ENCODE measurements around the gene GARIN3. TPM values are rescaled to one million over a fixed set of nuclear protein-coding genes. Genes with fewer than 3 reads are reported as not detected.

The GARIN3 gene
- total and polyA plus RNA-seq, 9 donors, result not detected

DNA sequence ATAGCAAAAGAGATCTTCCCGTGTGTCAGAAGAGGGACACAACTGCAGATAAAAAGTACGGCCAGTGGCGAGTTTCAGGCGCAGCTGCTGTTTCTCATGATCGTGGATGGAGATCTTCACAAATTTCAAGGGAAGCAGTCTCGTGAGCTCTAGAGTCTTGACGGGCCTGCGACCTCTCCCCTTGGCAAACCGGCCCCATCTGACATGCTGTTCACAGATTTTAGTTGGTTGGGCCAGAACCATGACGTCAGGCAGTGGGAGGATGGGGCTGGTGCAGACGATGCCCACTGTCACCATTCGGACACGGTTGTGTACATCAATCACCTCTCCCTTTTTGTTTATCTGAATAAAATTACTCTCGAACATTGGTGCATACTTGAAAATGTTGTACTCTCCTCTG lies 396 bp downstream of the GARIN3 start:
- Histone ChIP-seq H3K4me3 (ENCODE audit: low read length) (no peak overlapping the region), H3K9me3 (replicated peaks; ENCODE audit: control insufficient read depth, low read depth, low read length) (no peaks in the 10 kb centered on the region), H3K36me3 (ENCODE audit: control insufficient read depth, insufficient read depth, low read length) (no peaks in the 10 kb centered on the region), H3K27me3 (ENCODE audit: control insufficient read depth, insufficient read depth, low read length) (peaks cover 2% of the 10 kb centered on the region), H3K27ac (ENCODE audit: low read length) (no peak overlapping the region), H3K4me1 (ENCODE audit: control insufficient read depth, insufficient read depth, low read length) (no peaks in the 10 kb centered on the region)
- 89% methylated on average over 9 of the region's 14 CpGs for WGBS (ENCODE audit: insufficient coverage)
- no peak for DNase-seq

- Histone ChIP-seq H3K36me3 (ENCODE audit: control insufficient read depth, insufficient read depth, low read length) (no peaks in the 10 kb centered on the region), H3K9me3 (replicated peaks; ENCODE audit: control insufficient read depth, low read depth, low read length) (no peaks in the 10 kb centered on the region), H3K27me3 (ENCODE audit: control insufficient read depth, insufficient read depth, low read length) (peaks cover 2% of the 10 kb centered on the region), H3K27ac (ENCODE audit: low read length) (no peak overlapping the region), H3K4me1 (ENCODE audit: control insufficient read depth, insufficient read depth, low read length) (no peaks in the 10 kb centered on the region), H3K4me3 (ENCODE audit: low read length) (no peak overlapping the region)
- DNase-seq, result no peak
- 90% methylated on average over 2 of the region's 4 CpGs for WGBS (ENCODE audit: insufficient coverage)
Measured at GRCh38 chr5:157165261-157165660, 803 bp downstream of the GARIN3 start.

- Histone ChIP-seq H3K9me3 (replicated peaks; ENCODE audit: control insufficient read depth, low read depth, low read length) (no peaks in the 10 kb centered on the region), H3K36me3 (ENCODE audit: control insufficient read depth, insufficient read depth, low read length) (no peaks in the 10 kb centered on the region), H3K27ac (ENCODE audit: low read length) (no peak overlapping the region), H3K4me3 (ENCODE audit: low read length) (no peak overlapping the region), H3K4me1 (ENCODE audit: control insufficient read depth, insufficient read depth, low read length) (no peaks in the 10 kb centered on the region), H3K27me3 (ENCODE audit: control insufficient read depth, insufficient read depth, low read length) (peaks cover 2% of the 10 kb centered on the region)
- DNase-seq, result no peak
- 83% methylated on average over 2 of the region's 5 CpGs for WGBS (ENCODE audit: insufficient coverage)
Measured at GRCh38 chr5:157164521-157164920, 1.5 kb downstream of the GARIN3 start.

DNA sequence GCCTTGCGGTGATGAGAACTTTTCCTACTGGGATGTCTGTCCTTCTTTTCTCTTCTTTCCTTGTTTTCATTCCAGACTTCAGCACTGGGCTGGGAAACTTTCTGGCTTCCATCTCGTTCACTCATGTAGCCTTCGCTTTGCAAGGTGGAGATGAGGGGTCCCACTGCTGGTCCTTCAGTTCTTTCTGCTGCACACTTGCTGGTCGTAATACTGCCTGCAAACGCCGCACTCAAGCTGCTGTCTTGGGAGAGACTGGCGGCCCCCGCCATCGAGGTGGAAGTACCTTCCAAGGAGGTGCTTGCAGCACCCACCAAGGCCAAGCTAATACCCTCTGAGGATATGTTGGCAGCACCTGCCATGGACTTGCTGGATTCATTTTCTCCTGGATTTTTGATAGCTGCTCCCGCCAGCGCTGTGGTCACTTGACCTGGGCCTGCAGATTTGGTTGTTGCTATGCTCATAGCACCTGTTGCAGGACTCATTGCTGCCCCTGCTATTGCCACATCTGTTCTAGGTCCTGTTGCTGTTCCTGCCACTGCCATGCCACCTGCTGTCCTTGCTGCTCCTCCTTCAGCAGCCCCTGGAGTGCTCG lies 3.0 kb downstream of the GARIN3 start:
- no peaks in the 10 kb centered on the region for H3K9me3 ChIP-seq (replicated peaks; ENCODE audit: control insufficient read depth, low read depth, low read length)
- DNase-seq, result no peak
- H3K36me3 ChIP-seq (ENCODE audit: control insufficient read depth, insufficient read depth, low read length), result no peaks in the 10 kb centered on the region
- peaks cover 2% of the 10 kb centered on the region for H3K27me3 ChIP-seq (ENCODE audit: control insufficient read depth, insufficient read depth, low read length)
- 97% methylated on average over 11 of the region's 12 CpGs for WGBS (ENCODE audit: insufficient coverage)
- H3K4me3 ChIP-seq (ENCODE audit: low read length), result no peak overlapping the region
- H3K4me1 ChIP-seq (ENCODE audit: control insufficient read depth, insufficient read depth, low read length), result no peaks in the 10 kb centered on the region
- no peak overlapping the region for H3K27ac ChIP-seq (ENCODE audit: low read length)

GRCh38 chr5:157161996-157162395 lies 4.1 kb downstream of the GARIN3 start:
- Histone ChIP-seq H3K4me3 (ENCODE audit: low read length) (no peak overlapping the region), H3K27ac (ENCODE audit: low read length) (no peak overlapping the region), H3K4me1 (ENCODE audit: control insufficient read depth, insufficient read depth, low read length) (no peaks in the 10 kb centered on the region), H3K27me3 (ENCODE audit: control insufficient read depth, insufficient read depth, low read length) (peaks cover 2% of the 10 kb centered on the region), H3K36me3 (ENCODE audit: control insufficient read depth, insufficient read depth, low read length) (no peaks in the 10 kb centered on the region), H3K9me3 (replicated peaks; ENCODE audit: control insufficient read depth, low read depth, low read length) (no peaks in the 10 kb centered on the region)
- DNase-seq, result no peak
- 79% methylated on average over 6 of the region's 6 CpGs for WGBS (ENCODE audit: insufficient coverage)

GRCh38 chr5:157160001-157160400 lies 6.1 kb downstream of the GARIN3 start:
- no peak overlapping the region for H3K27ac ChIP-seq (ENCODE audit: low read length)
- 72% methylated on average over 3 of the region's 4 CpGs for WGBS (ENCODE audit: insufficient coverage)
- H3K4me1 ChIP-seq (ENCODE audit: control insufficient read depth, insufficient read depth, low read length), result no peaks in the 10 kb centered on the region
- no peaks in the 10 kb centered on the region for H3K9me3 ChIP-seq (replicated peaks; ENCODE audit: control insufficient read depth, low read depth, low read length)
- H3K27me3 ChIP-seq (ENCODE audit: control insufficient read depth, insufficient read depth, low read length), result peaks cover 2% of the 10 kb centered on the region
- no peak overlapping the region for H3K4me3 ChIP-seq (ENCODE audit: low read length)
- no peaks in the 10 kb centered on the region for H3K36me3 ChIP-seq (ENCODE audit: control insufficient read depth, insufficient read depth, low read length)
- no peak for DNase-seq

GRCh38 chr5:157159209-157159751 lies 6.8 kb downstream of the GARIN3 start:
- Histone ChIP-seq H3K36me3 (ENCODE audit: control insufficient read depth, insufficient read depth, low read length) (no peaks in the 10 kb centered on the region), H3K27me3 (ENCODE audit: control insufficient read depth, insufficient read depth, low read length) (peaks cover 2% of the 10 kb centered on the region), H3K27ac (ENCODE audit: low read length) (no peak overlapping the region), H3K9me3 (replicated peaks; ENCODE audit: control insufficient read depth, low read depth, low read length) (no peaks in the 10 kb centered on the region), H3K4me3 (ENCODE audit: low read length) (no peak overlapping the region), H3K4me1 (ENCODE audit: control insufficient read depth, insufficient read depth, low read length) (no peaks in the 10 kb centered on the region)
- DNase-seq, result no peak
- 81% methylated on average over 4 of the region's 6 CpGs for whole genome bisulfite sequencing (ENCODE audit: insufficient coverage)

DNA sequence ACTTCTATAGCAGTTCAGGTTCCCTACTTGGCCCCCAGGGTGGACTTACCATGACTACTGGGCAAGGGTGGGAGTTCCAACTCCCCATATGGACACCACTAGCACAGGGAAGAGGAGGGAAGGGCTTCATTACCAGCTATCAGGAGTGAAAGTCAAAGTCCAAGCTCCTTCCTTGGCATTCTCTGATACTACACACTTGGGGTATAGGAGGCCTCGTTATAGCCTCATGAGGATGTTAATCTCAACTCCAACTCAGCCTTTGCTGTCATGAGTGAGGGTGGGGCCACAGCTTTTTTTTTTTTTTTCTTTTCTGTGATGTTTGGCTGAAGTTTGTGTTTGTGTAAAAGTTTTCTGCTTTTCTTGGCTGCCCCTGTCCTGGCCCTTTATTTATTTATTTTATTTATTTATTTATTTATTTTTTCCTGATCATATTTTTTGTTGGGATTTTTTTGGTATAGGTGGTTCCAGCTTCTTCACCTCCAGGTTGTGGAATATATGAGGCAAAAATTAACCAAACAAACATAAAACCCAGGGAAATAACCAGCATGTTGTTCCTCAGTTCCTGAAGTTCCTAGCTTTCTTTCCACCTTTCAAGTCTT lies 8.7 kb downstream of the GARIN3 start:
- Histone ChIP-seq H3K4me3 (ENCODE audit: low read length) (no peak overlapping the region), H3K36me3 (ENCODE audit: control insufficient read depth, insufficient read depth, low read length) (no peaks in the 10 kb centered on the region), H3K27ac (ENCODE audit: low read length) (no peak overlapping the region), H3K27me3 (ENCODE audit: control insufficient read depth, insufficient read depth, low read length) (peaks cover 2% of the 10 kb centered on the region), H3K4me1 (ENCODE audit: control insufficient read depth, insufficient read depth, low read length) (no peaks in the 10 kb centered on the region), H3K9me3 (replicated peaks; ENCODE audit: control insufficient read depth, low read depth, low read length) (no peaks in the 10 kb centered on the region)
- no CpG with 5 or more reads among the region's 1 CpG for WGBS (ENCODE audit: insufficient coverage)
- DNase-seq, result no peak

DNA sequence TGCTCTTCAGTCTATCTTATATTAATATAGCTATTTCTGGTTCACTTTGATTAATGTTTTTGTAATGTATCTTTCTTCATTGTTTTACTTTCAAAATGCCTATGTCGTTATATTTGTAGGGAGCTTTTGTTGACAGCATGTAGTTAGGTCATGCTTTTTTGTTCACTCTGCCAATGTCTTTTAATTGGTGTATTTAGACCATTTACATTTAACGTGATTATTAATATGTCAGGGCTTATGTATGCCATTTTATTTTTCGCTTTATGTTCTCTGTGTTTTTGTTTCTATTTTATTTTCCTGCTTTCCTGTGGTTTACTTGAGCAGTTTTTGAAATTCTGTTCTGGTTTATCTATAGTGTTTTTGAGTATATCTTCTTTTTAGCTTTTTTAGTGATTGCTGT lies 10.8 kb downstream of the GARIN3 start:
- Histone ChIP-seq H3K9me3 (replicated peaks; ENCODE audit: control insufficient read depth, low read depth, low read length) (no peaks in the 10 kb centered on the region), H3K4me1 (ENCODE audit: control insufficient read depth, insufficient read depth, low read length) (no peaks in the 10 kb centered on the region), H3K4me3 (ENCODE audit: low read length) (no peak overlapping the region), H3K36me3 (ENCODE audit: control insufficient read depth, insufficient read depth, low read length) (no peaks in the 10 kb centered on the region), H3K27ac (ENCODE audit: low read length) (no peak overlapping the region), H3K27me3 (ENCODE audit: control insufficient read depth, insufficient read depth, low read length) (no peaks in the 10 kb centered on the region)
- no peak for DNase-seq
- no CpG with 5 or more reads among the region's 3 CpGs for WGBS (ENCODE audit: insufficient coverage)

DNA sequence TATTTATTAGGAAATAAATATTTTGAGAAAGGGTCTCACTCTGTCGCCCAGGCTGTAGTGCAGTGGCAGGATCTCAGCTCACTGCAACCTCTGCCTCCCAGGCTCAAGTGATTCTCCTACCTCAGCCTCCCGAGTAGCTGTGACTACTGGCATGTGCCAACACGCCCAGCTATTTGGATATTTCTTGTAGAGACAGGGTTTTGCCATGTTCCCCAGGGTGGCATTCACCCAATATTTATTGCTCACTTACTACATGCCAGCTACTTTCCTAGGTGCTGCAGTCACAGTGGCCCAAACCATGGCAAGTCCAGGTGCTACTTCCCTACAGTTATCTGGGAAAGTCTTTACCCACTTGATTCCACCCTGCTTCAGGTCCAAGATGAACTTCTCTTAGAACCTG lies 15.1 kb downstream of the GARIN3 start:
- DNase-seq, result no peak
- H3K4me3 ChIP-seq (ENCODE audit: low read length), result no peak overlapping the region
- no peaks in the 10 kb centered on the region for H3K27me3 ChIP-seq (ENCODE audit: control insufficient read depth, insufficient read depth, low read length)
- no CpG with 5 or more reads among the region's 3 CpGs for WGBS (ENCODE audit: insufficient coverage)
- no peak overlapping the region for H3K27ac ChIP-seq (ENCODE audit: low read length)
- H3K36me3 ChIP-seq (ENCODE audit: control insufficient read depth, insufficient read depth, low read length), result no peaks in the 10 kb centered on the region
- no peaks in the 10 kb centered on the region for H3K9me3 ChIP-seq (replicated peaks; ENCODE audit: control insufficient read depth, low read depth, low read length)
- H3K4me1 ChIP-seq (ENCODE audit: control insufficient read depth, insufficient read depth, low read length), result no peaks in the 10 kb centered on the region
